Activated CD4-positive, alpha-beta memory T cell treated with anti-CD3 and anti-CD28 coated beads for 36 hours (primary cell): ENCODE results near the gene SLC22A8. TPM values are rescaled to one million over a fixed set of nuclear protein-coding genes. Genes with fewer than 3 reads are reported as not detected.

Experiments
- CTCF ChIA-PET: fragments of 350-600 bp; sonication (Branson Sonifier 250); formaldehyde crosslinking; loops from one replicate; lab custom pipeline; 2021; ENCODE audit warnings: antibody characterized with exemption, inconsistent platforms; lab: Charles Lee
- POLR2A ChIA-PET: fragments of 350-600 bp; sonication (Branson Sonifier 250); formaldehyde crosslinking; loops from one replicate; lab custom pipeline; 2021; ENCODE audit warnings: antibody characterized with exemption; lab: Charles Lee
- DNase-seq: peaks from one replicate; pipeline ENCODE4 v3.0.0-alpha.2; 2020
- H3K27ac Mint-ChIP-seq: one replicate; pipeline ENCODE4 v1.8.0; 2021; ENCODE audit warnings: mixed read lengths
- H3K27me3 Mint-ChIP-seq: one replicate; pipeline ENCODE4 v1.8.0; 2021; ENCODE audit warnings: mixed read lengths
- H3K36me3 Mint-ChIP-seq: one replicate; pipeline ENCODE4 v1.8.0; 2021; ENCODE audit warnings: mixed read lengths
- H3K4me1 Mint-ChIP-seq: one replicate; pipeline ENCODE4 v1.8.0; 2021; ENCODE audit warnings: low read depth, mixed read lengths
- H3K4me3 Mint-ChIP-seq: one replicate; pipeline ENCODE4 v1.8.0; 2021; ENCODE audit warnings: mild to moderate bottlenecking, mixed read lengths
- H3K9me3 Mint-ChIP-seq: one replicate; pipeline ENCODE4 v1.8.0; 2021; ENCODE audit warnings: mixed read lengths
- intact Hi-C: fragments of 100-400 bp; cut with micrococcal nuclease; formaldehyde crosslinking; loops from one replicate; pipeline ENCODE4 v1.15.1; 2023
- total RNA-seq, 2 experiments: library from RNA; stranded (reverse); gene quantifications; one replicate each; pipeline ENCODE4 v1.2.3, GENCODE V29; 2021

Gene SLC22A8
- total RNA-seq, 2 experiments from 2014 or later: not detected

- H3K27ac Mint-ChIP-seq: no peak overlapping the region
- peaks cover 12% of the 10 kb centered on the region for H3K27me3 Mint-ChIP-seq
- CTCF ChIA-PET: interaction anchor here (0.6 to 1.7 kb wide), 4 partner anchors 9 to 109 kb away, joined by 3 to 7 read pairs (median 4); no protein-coding TSS in a partner anchor
These were observed 1.1 kb downstream of the SLC22A8 start for GRCh38 chr11:63014408-63015055.

GRCh38 chr11:63012839-63013238 is 2.8 kb downstream of the SLC22A8 start:
- POLR2A ChIA-PET: interaction anchor here (0.5 kb wide), 1 partner anchor 68 kb away, joined by 4 read pairs; no protein-coding TSS in a partner anchor
- CTCF ChIA-PET: interaction anchor here (0.8 to 1.6 kb wide), 2 partner anchors 26 to 107 kb away, joined by 3 to 6 read pairs; no protein-coding TSS in a partner anchor
- no peaks in the 10 kb centered on the region for H3K9me3 Mint-ChIP-seq

More at GRCh38 chr11:63014408-63015055, 1.1 kb downstream of the SLC22A8 start:
- no peak for DNase-seq
- no peaks in the 10 kb centered on the region for H3K4me1 Mint-ChIP-seq
- H3K36me3 Mint-ChIP-seq: no peaks in the 10 kb centered on the region
- intact Hi-C loops: no loop called here
- no peaks in the 10 kb centered on the region for H3K9me3 Mint-ChIP-seq
- no peak overlapping the region for H3K4me3 Mint-ChIP-seq
- POLR2A ChIA-PET: no interaction called here

GRCh38 chr11:63012430-63012829 is 3.2 kb downstream of the SLC22A8 start:
- H3K27ac Mint-ChIP-seq: no peak overlapping the region
- no peak for DNase-seq
- H3K9me3 Mint-ChIP-seq: no peaks in the 10 kb centered on the region
- ChIA-PET POLR2A (no interaction called here), CTCF (interaction anchor here (0.8 to 1.6 kb wide), 3 partner anchors 8 to 106 kb away, joined by 3 to 6 read pairs (median 3); no protein-coding TSS in a partner anchor)
- peaks cover 4% of the 10 kb centered on the region for H3K27me3 Mint-ChIP-seq
- no peak overlapping the region for H3K4me3 Mint-ChIP-seq
- intact Hi-C loops: no loop called here
- no peaks in the 10 kb centered on the region for H3K4me1 Mint-ChIP-seq
- no peaks in the 10 kb centered on the region for H3K36me3 Mint-ChIP-seq

More at GRCh38 chr11:63012839-63013238, 2.8 kb downstream of the SLC22A8 start:
- DNase-seq: no peak
- Mint-ChIP-seq H3K4me3 (no peak overlapping the region), H3K27me3 (peaks cover 5% of the 10 kb centered on the region), H3K27ac (no peak overlapping the region), H3K36me3 (no peaks in the 10 kb centered on the region), H3K4me1 (no peaks in the 10 kb centered on the region)
- intact Hi-C loops: no loop called here

DNA sequence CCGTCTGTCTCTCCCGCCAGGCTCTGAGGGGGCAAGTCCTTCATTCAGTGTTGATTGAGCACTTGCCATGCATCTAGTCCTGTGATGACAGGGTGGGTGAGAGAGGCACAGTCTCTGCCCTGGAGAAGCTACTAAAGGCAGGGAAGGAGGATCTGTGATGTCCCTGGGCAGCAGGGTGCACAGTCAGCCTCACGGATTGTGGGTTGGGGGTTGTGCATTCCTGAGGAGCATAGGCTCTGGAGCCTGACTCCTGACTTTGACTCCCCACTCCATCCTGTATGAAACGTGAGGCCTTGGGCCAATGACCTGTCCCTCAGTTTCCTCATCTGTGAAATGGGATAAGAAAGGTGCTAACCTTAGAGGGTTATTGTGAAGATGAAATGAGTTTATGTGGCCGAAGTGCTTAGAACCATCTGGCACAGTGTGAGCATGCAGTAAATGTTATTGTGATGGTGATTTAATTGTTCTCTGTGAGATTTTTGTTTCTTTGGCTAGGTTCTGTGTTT is 4.7 kb downstream of the SLC22A8 start:
- intact Hi-C loops: no loop called here
- CTCF ChIA-PET: interaction anchor here (1.9 kb wide), 1 partner anchor 9 kb away, joined by 10 read pairs; no protein-coding TSS in a partner anchor
- no peak for DNase-seq
- Mint-ChIP-seq H3K4me3 (no peak overlapping the region), H3K27ac (no peak overlapping the region), H3K9me3 (no peaks in the 10 kb centered on the region), H3K36me3 (no peaks in the 10 kb centered on the region), H3K27me3 (peaks cover 4% of the 10 kb centered on the region), H3K4me1 (no peaks in the 10 kb centered on the region)
- POLR2A ChIA-PET: no interaction called here

GRCh38 chr11:63007920-63008319 is 7.7 kb downstream of the SLC22A8 start:
- Mint-ChIP-seq H3K36me3 (no peaks in the 10 kb centered on the region), H3K4me3 (no peak overlapping the region), H3K4me1 (no peaks in the 10 kb centered on the region), H3K9me3 (no peaks in the 10 kb centered on the region), H3K27me3 (no peaks in the 10 kb centered on the region), H3K27ac (no peak overlapping the region)
- DNase-seq: no peak
- POLR2A ChIA-PET: no interaction called here
- CTCF ChIA-PET: interaction anchor here (1.7 to 3.3 kb wide), 3 partner anchors 15 to 102 kb away, joined by 6 to 22 read pairs (median 17); no protein-coding TSS in a partner anchor
- intact Hi-C loops: no loop called here

DNA sequence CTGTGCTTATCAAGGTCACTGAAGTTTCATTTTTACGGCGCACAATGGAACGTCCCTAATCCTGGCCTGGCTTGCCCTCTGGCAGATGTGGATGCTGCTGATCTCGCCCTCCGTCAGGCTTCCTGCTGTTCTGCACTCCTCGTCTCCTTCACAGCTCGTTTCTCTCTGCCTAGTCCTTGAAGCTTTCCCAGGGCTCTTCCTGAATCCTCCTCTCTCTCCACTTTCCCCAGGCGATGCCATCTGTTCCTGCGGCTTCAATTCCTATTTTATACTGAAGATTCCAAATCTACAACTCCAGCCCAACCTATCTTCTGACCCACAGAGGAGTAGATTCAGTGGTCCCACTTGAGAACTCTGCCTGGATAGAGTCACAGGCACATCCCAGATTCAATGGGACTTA is 14.2 kb downstream of the SLC22A8 start:
- intact Hi-C loops: no loop called here
- H3K27me3 Mint-ChIP-seq: peaks cover 5% of the 10 kb centered on the region
- no peaks in the 10 kb centered on the region for H3K9me3 Mint-ChIP-seq
- H3K4me1 Mint-ChIP-seq: no peaks in the 10 kb centered on the region
- H3K27ac Mint-ChIP-seq: no peak overlapping the region
- POLR2A ChIA-PET: no interaction called here
- no peak overlapping the region for H3K4me3 Mint-ChIP-seq
- no peaks in the 10 kb centered on the region for H3K36me3 Mint-ChIP-seq
- no peak for DNase-seq
- CTCF ChIA-PET: interaction anchor here (0.9 to 1.5 kb wide), 2 partner anchors 26 kb away, joined by 3 to 4 read pairs; no protein-coding TSS in a partner anchor

DNA sequence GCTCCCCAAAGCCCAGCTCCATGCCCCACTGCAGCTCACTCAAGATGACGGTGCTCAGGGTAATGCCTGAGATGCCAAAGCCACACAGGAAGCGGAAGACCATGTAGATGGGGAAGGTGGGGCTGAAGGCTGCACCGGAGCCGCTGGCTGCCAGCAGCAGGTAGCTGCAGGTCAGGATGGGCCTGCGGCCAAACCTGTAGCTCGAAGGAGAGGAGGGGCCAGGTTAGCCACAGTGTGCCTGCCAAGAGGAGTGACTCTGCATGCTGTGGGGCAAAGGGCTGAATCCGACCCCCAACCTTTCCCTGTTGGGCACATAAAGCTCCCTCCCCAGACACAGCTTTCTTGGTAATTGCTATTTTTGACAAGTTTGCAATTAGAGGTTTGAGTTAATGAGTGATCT is 16.0 kb downstream of the SLC22A8 start:
- Mint-ChIP-seq H3K36me3 (no peaks in the 10 kb centered on the region), H3K4me1 (no peaks in the 10 kb centered on the region), H3K27me3 (peaks cover 7% of the 10 kb centered on the region), H3K9me3 (no peaks in the 10 kb centered on the region), H3K4me3 (no peak overlapping the region), H3K27ac (no peak overlapping the region)
- intact Hi-C loops: no loop called here
- ChIA-PET CTCF (interaction anchor here (1.1 to 1.6 kb wide), 3 partner anchors 22 to 93 kb away, joined by 3 to 6 read pairs (median 3); no protein-coding TSS in a partner anchor), POLR2A (no interaction called here)
- no peak for DNase-seq

- Mint-ChIP-seq H3K27me3 (peaks cover 7% of the 10 kb centered on the region), H3K4me3 (no peak overlapping the region), H3K36me3 (no peaks in the 10 kb centered on the region), H3K27ac (no peak overlapping the region), H3K9me3 (no peaks in the 10 kb centered on the region), H3K4me1 (no peaks in the 10 kb centered on the region)
- intact Hi-C loops: no loop called here
- no peak for DNase-seq
- CTCF ChIA-PET: interaction anchor here (0.9 to 1.6 kb wide), 2 partner anchors 21 to 93 kb away, joined by 4 to 6 read pairs; no protein-coding TSS in a partner anchor
- POLR2A ChIA-PET: no interaction called here
These were observed 16.5 kb downstream of the SLC22A8 start for GRCh38 chr11:62999156-62999555.

- intact Hi-C loops: no loop called here
- ChIA-PET POLR2A (no interaction called here), CTCF (no interaction called here)
- H3K9me3 Mint-ChIP-seq: no peaks in the 10 kb centered on the region
- peaks cover 13% of the 10 kb centered on the region for H3K27me3 Mint-ChIP-seq
- no peak overlapping the region for H3K27ac Mint-ChIP-seq
- no peaks in the 10 kb centered on the region for H3K4me1 Mint-ChIP-seq
- H3K36me3 Mint-ChIP-seq: no peaks in the 10 kb centered on the region
- no peak overlapping the region for H3K4me3 Mint-ChIP-seq
- DNase-seq: no peak
These were observed 19.4 kb downstream of the SLC22A8 start for GRCh38 chr11:62996271-62996670.

DNA sequence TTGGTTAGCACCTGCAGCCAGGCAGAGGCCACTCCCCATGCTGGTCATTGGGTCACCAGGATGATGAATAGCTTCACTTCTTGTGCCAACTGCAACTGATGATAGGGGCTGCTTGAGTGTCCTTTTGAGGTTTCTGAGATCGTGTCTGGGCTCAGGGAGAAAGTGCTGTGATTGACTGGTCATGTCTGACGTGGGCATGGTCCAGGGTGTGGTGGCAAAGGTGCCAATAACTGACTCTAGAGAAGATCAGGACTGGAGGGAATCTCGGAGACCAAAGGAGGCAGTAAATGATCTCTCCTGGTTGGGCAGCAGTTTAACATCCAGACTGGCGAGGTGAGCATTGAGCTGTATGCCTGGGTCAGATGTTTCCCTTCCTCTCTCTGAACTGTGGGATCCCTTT is 20.9 kb downstream of the SLC22A8 start:
- no peaks in the 10 kb centered on the region for H3K36me3 Mint-ChIP-seq
- intact Hi-C loops: no loop called here
- peaks cover 13% of the 10 kb centered on the region for H3K27me3 Mint-ChIP-seq
- ChIA-PET CTCF (interaction anchor here (1.6 kb wide), 1 partner anchor 29 kb away, joined by 4 read pairs; no protein-coding TSS in a partner anchor), POLR2A (no interaction called here)
- no peaks in the 10 kb centered on the region for H3K9me3 Mint-ChIP-seq
- no peak overlapping the region for H3K27ac Mint-ChIP-seq
- H3K4me1 Mint-ChIP-seq: no peaks in the 10 kb centered on the region
- no peak for DNase-seq
- H3K4me3 Mint-ChIP-seq: no peak overlapping the region

- Mint-ChIP-seq H3K4me1 (no peaks in the 10 kb centered on the region), H3K4me3 (no peak overlapping the region), H3K9me3 (no peaks in the 10 kb centered on the region), H3K36me3 (no peaks in the 10 kb centered on the region), H3K27ac (no peak overlapping the region), H3K27me3 (peaks cover 9% of the 10 kb centered on the region)
- CTCF ChIA-PET: interaction anchor here (0.9 to 1.2 kb wide), 3 partner anchors 12 to 82 kb away, joined by 3 to 6 read pairs (median 3); no protein-coding TSS in a partner anchor
- POLR2A ChIA-PET: no interaction called here
- intact Hi-C loops: no loop called here
- no peak for DNase-seq
These were observed 27.4 kb downstream of the SLC22A8 start for GRCh38 chr11:62988276-62988675.

GRCh38 chr11:62985041-62985750 is 30.4 kb downstream of the SLC22A8 start:
- H3K9me3 Mint-ChIP-seq: no peaks in the 10 kb centered on the region
- ChIA-PET POLR2A (no interaction called here), CTCF (interaction anchor here (0.8 kb wide), 1 partner anchor 79 kb away, joined by 5 read pairs; no protein-coding TSS in a partner anchor)
- H3K4me3 Mint-ChIP-seq: no peak overlapping the region
- intact Hi-C loops: no loop called here
- H3K27ac Mint-ChIP-seq: no peak overlapping the region
- no peaks in the 10 kb centered on the region for H3K36me3 Mint-ChIP-seq
- DNase-seq: no peak
- no peaks in the 10 kb centered on the region for H3K4me1 Mint-ChIP-seq
- peaks cover 5% of the 10 kb centered on the region for H3K27me3 Mint-ChIP-seq
